Measurements from ENCODE around the gene LPP.

LPP gene

GRCh38 chr3:188262913-188263683 is 109.1 kb downstream of the LPP start:
- Histone ChIP-seq H3K23ac (ENCODE audit: low read length) (no peak overlapping the region), H3K27ac (ENCODE audit: low read depth, low read length) (no peak overlapping the region), H4K8ac (ENCODE audit: low read depth, low read length) (no peak overlapping the region), H3K4me2 (ENCODE audit: low read length) (no peak overlapping the region), H3K4ac (ENCODE audit: low read depth, low read length) (no peak overlapping the region), H3K9ac (ENCODE audit: low read length) (no peak overlapping the region), H3K79me1 (ENCODE audit: low read length) (peaks cover 10% of the 10 kb centered on the region), H3K56ac (ENCODE audit: low read length) (no peak overlapping the region), H2BK5ac (ENCODE audit: low read length) (no peak overlapping the region), H3K27me3 (ENCODE audit: insufficient read depth, low read length, poor library complexity) (no peaks in the 10 kb centered on the region), H3K36me3 (ENCODE audit: control insufficient read depth, insufficient read depth, low read length) (no peaks in the 10 kb centered on the region), H3K4me1 (ENCODE audit: control insufficient read depth, low read depth, low read length) (peaks cover 13% of the 10 kb centered on the region), H3K4me3 (ENCODE audit: low read length) (no peak overlapping the region), H3K79me2 (ENCODE audit: control insufficient read depth, insufficient read depth, low read length) (no peaks in the 10 kb centered on the region), H2BK120ac (ENCODE audit: low read depth, low read length) (no peak overlapping the region), H2AK5ac (ENCODE audit: low read length) (no peak overlapping the region), H4K5ac (ENCODE audit: low read length) (no peak overlapping the region), H3K18ac (ENCODE audit: low read length) (no peak overlapping the region), H2BK15ac (replicated peaks; ENCODE audit: low read depth) (no peak overlapping the region)
- DNase-seq: no peak
- WGBS (ENCODE audit: extremely low coverage, insufficient coverage, low lambda C conversion rate): no CpG with 5 or more reads among the region's 8 CpGs

GRCh38 chr3:188264226-188265207 is 110.6 kb downstream of the LPP start:
- H2BK120ac ChIP-seq (ENCODE audit: low read depth, low read length): no peak overlapping the region
- H3K4me1 ChIP-seq (ENCODE audit: control insufficient read depth, low read depth, low read length): peaks cover 17% of the 10 kb centered on the region

GRCh38 chr3:188266562-188267274 is 112.8 kb downstream of the LPP start:
- Histone ChIP-seq H3K79me1 (ENCODE audit: low read length) (peaks cover 13% of the 10 kb centered on the region), H2AK5ac (ENCODE audit: low read length) (no peak overlapping the region), H4K8ac (ENCODE audit: low read depth, low read length) (no peak overlapping the region), H2BK120ac (ENCODE audit: low read depth, low read length) (no peak overlapping the region), H3K27ac (ENCODE audit: low read depth, low read length) (no peak overlapping the region), H3K18ac (ENCODE audit: low read length) (no peak overlapping the region), H3K4me2 (ENCODE audit: low read length) (no peak overlapping the region), H3K56ac (ENCODE audit: low read length) (peak overlapping the region; percentile 25), H3K4ac (ENCODE audit: low read depth, low read length) (peak overlapping the region; percentile 66), H3K4me3 (ENCODE audit: low read length) (no peak overlapping the region), H3K36me3 (ENCODE audit: control insufficient read depth, insufficient read depth, low read length) (no peaks in the 10 kb centered on the region), H3K27me3 (ENCODE audit: insufficient read depth, low read length, poor library complexity) (no peaks in the 10 kb centered on the region), H3K79me2 (ENCODE audit: control insufficient read depth, insufficient read depth, low read length) (peaks cover 2% of the 10 kb centered on the region), H2BK5ac (ENCODE audit: low read length) (no peak overlapping the region), H3K4me1 (ENCODE audit: control insufficient read depth, low read depth, low read length) (peaks cover 26% of the 10 kb centered on the region), H3K9ac (ENCODE audit: low read length) (no peak overlapping the region), H4K5ac (ENCODE audit: low read length) (no peak overlapping the region), H3K23ac (ENCODE audit: low read length) (no peak overlapping the region), H2BK15ac (replicated peaks; ENCODE audit: low read depth) (no peak overlapping the region)
- DNase-seq: no peak
- no CpG with 5 or more reads among the region's 10 CpGs for WGBS (ENCODE audit: extremely low coverage, insufficient coverage, low lambda C conversion rate)

More at GRCh38 chr3:188264226-188265207, 110.6 kb downstream of the LPP start:
- H3K27ac ChIP-seq (ENCODE audit: low read depth, low read length): no peak overlapping the region
- no peaks in the 10 kb centered on the region for H3K27me3 ChIP-seq (ENCODE audit: insufficient read depth, low read length, poor library complexity)
- H3K18ac ChIP-seq (ENCODE audit: low read length): no peak overlapping the region
- H3K4me2 ChIP-seq (ENCODE audit: low read length): no peak overlapping the region
- H4K8ac ChIP-seq (ENCODE audit: low read depth, low read length): no peak overlapping the region
- no peak overlapping the region for H2AK5ac ChIP-seq (ENCODE audit: low read length)
- H2BK15ac ChIP-seq (replicated peaks; ENCODE audit: low read depth): no peak overlapping the region
- no peak overlapping the region for H3K4me3 ChIP-seq (ENCODE audit: low read length)
- no peaks in the 10 kb centered on the region for H3K36me3 ChIP-seq (ENCODE audit: control insufficient read depth, insufficient read depth, low read length)
- WGBS (ENCODE audit: extremely low coverage, insufficient coverage, low lambda C conversion rate): no CpG with 5 or more reads among the region's 7 CpGs
- H3K23ac ChIP-seq (ENCODE audit: low read length): no peak overlapping the region
- H3K56ac ChIP-seq (ENCODE audit: low read length): no peak overlapping the region
- no peak overlapping the region for H3K4ac ChIP-seq (ENCODE audit: low read depth, low read length)
- H4K5ac ChIP-seq (ENCODE audit: low read length): no peak overlapping the region
- H3K79me2 ChIP-seq (ENCODE audit: control insufficient read depth, insufficient read depth, low read length): peaks cover 2% of the 10 kb centered on the region
- H3K79me1 ChIP-seq (ENCODE audit: low read length): peaks cover 12% of the 10 kb centered on the region
- no peak overlapping the region for H3K9ac ChIP-seq (ENCODE audit: low read length)
- no peak for DNase-seq
- no peak overlapping the region for H2BK5ac ChIP-seq (ENCODE audit: low read length)

- no CpG with 5 or more reads among the region's 7 CpGs for WGBS (ENCODE audit: extremely low coverage, insufficient coverage, low lambda C conversion rate)
- Histone ChIP-seq H3K4me3 (ENCODE audit: low read length) (no peak overlapping the region), H3K23ac (ENCODE audit: low read length) (no peak overlapping the region), H3K36me3 (ENCODE audit: control insufficient read depth, insufficient read depth, low read length) (no peaks in the 10 kb centered on the region), H2BK120ac (ENCODE audit: low read depth, low read length) (no peak overlapping the region), H3K79me2 (ENCODE audit: control insufficient read depth, insufficient read depth, low read length) (peaks cover 2% of the 10 kb centered on the region), H4K8ac (ENCODE audit: low read depth, low read length) (no peak overlapping the region), H3K18ac (ENCODE audit: low read length) (no peak overlapping the region), H2AK5ac (ENCODE audit: low read length) (no peak overlapping the region), H2BK5ac (ENCODE audit: low read length) (no peak overlapping the region), H3K4me2 (ENCODE audit: low read length) (no peak overlapping the region), H4K5ac (ENCODE audit: low read length) (no peak overlapping the region), H2BK15ac (replicated peaks; ENCODE audit: low read depth) (no peak overlapping the region), H3K4ac (ENCODE audit: low read depth, low read length) (no peak overlapping the region), H3K4me1 (ENCODE audit: control insufficient read depth, low read depth, low read length) (peaks cover 26% of the 10 kb centered on the region), H3K9ac (ENCODE audit: low read length) (no peak overlapping the region), H3K79me1 (ENCODE audit: low read length) (peaks cover 16% of the 10 kb centered on the region), H3K56ac (ENCODE audit: low read length) (no peak overlapping the region), H3K27me3 (ENCODE audit: insufficient read depth, low read length, poor library complexity) (no peaks in the 10 kb centered on the region), H3K27ac (ENCODE audit: low read depth, low read length) (no peak overlapping the region)
- DNase-seq: peak; percentile 75
Measured at GRCh38 chr3:188267790-188268335, 113.9 kb downstream of the LPP start.

DNA sequence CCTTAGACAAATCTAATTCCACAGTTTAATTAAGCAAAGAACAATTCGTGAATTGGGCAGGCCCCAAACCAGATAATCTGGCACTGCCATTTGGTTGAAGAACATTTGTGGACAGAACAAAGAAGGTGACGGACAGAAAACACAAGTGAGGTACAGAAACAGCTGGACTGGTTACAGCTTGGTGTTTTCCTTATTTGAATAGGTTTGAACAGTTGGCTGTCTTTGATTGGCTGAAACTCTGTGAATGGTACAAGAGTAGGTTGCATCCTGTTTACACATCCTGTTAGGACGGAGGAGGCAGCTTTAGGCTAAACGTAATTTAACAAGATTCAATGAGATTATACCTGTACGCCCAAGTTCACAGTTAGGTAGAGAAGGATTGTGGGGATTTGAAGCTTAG is 114.4 kb downstream of the LPP start:
- DNase-seq: no peak
- Histone ChIP-seq H2BK5ac (ENCODE audit: low read length) (no peak overlapping the region), H3K18ac (ENCODE audit: low read length) (no peak overlapping the region), H4K5ac (ENCODE audit: low read length) (no peak overlapping the region), H3K56ac (ENCODE audit: low read length) (peak overlapping the region; percentile 17), H3K23ac (ENCODE audit: low read length) (no peak overlapping the region), H3K27me3 (ENCODE audit: insufficient read depth, low read length, poor library complexity) (no peaks in the 10 kb centered on the region), H3K9ac (ENCODE audit: low read length) (no peak overlapping the region), H3K4me1 (ENCODE audit: control insufficient read depth, low read depth, low read length) (peaks cover 26% of the 10 kb centered on the region), H3K4ac (ENCODE audit: low read depth, low read length) (no peak overlapping the region), H3K79me2 (ENCODE audit: control insufficient read depth, insufficient read depth, low read length) (peaks cover 2% of the 10 kb centered on the region), H2AK5ac (ENCODE audit: low read length) (peak overlapping the region; percentile 18), H3K4me3 (ENCODE audit: low read length) (no peak overlapping the region), H4K8ac (ENCODE audit: low read depth, low read length) (no peak overlapping the region), H3K79me1 (ENCODE audit: low read length) (peaks cover 16% of the 10 kb centered on the region), H2BK15ac (replicated peaks; ENCODE audit: low read depth) (no peak overlapping the region), H3K4me2 (ENCODE audit: low read length) (no peak overlapping the region), H2BK120ac (ENCODE audit: low read depth, low read length) (no peak overlapping the region), H3K27ac (ENCODE audit: low read depth, low read length) (no peak overlapping the region), H3K36me3 (ENCODE audit: control insufficient read depth, insufficient read depth, low read length) (no peaks in the 10 kb centered on the region)
- no CpG with 5 or more reads among the region's 5 CpGs for WGBS (ENCODE audit: extremely low coverage, insufficient coverage, low lambda C conversion rate)
